HTR-8/SVneo (cell line): Measurements from ENCODE around the gene ZNF408.
"Not testable (repeated sequence)": the region's sequence is repeated elsewhere in the genome, so short reads cannot be mapped to it uniquely, and the experiment has no call there.

Experiments used
- DNase-seq: peaks from one replicate; pipeline ENCODE4 v3.0.0; 2011; ENCODE audit warnings: low spot score, mixed read lengths; ENCODE audit not compliant: insufficient read length
- FAIRE-seq: peaks from 2 replicates; lab custom pipeline; 2011; peaks lifted over from hg19 to GRCh38; lab: Jason Lieb, UNC

Gene ZNF408

DNA sequence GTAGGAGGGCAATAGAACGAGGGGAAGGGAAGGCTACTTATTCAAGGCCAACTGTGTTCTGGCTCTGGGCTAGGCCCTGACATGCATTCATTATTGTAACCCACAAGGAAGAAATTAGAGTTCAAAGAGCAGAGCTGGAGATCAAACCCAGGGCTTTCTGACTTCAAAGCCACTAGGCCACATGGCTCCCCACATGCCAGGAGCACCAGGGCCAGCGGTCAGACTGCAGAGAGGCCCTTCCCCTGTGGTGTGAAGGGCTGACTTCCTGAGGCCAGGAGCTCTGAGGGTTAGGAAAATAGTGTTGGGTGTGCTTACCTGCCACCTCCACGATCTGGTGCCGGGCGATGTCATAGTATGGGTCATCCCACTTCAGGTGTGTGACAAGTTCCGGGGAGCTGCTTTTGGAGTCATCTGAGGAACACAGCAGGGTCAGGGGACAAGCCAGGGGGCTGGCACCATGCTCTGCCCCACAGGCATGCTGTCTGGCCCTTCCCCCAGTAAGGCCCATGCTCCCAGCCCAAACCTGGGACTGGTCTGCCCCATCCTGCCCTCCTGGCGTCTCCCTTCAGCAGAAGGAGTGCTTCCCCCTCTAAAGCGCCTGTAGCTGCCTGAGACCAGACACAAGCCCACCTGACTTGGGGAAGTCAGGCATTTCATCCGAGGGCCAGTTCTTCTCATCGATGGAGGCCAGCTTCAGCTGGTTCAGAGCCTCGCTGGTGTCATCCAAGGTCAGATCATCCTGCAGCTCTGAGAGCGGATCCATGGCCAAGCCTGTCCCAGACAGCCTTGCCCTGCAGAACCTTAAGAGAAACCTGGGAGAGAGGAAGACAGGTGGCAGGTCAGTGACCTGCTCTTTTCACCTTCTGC lies 5.3 kb upstream of the ZNF408 start:
- FAIRE-seq (no peak), DNase-seq (no peak)

- no peak for DNase-seq
- no peak for FAIRE-seq
These were observed 4.6 kb upstream of the ZNF408 start for GRCh38 chr11:46696212-46696558.

DNA sequence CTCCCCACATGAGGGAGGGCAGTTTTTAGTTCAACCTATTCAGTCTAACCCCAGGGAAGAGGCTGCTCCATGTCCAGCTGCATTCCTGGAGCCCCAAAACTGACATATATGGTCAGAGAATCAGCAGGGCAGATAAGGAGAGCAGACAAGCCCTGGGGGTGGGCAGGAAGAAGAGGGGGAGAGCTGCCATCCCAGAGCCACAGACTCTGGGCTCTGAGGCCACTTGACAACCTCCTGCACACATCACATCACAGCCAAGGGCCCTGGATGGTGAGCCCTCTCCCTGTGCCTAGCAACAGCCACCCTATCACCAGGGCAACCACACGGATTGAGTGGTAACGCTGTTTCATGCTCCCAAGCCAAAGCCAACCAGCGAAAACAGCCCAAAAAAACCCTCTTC lies 3.5 kb upstream of the ZNF408 start:
- DNase-seq = no peak
- no peak for FAIRE-seq

GRCh38 chr11:46697723-46698122 lies 3.1 kb upstream of the ZNF408 start:
- DNase-seq = no peak
- no peak for FAIRE-seq

DNA sequence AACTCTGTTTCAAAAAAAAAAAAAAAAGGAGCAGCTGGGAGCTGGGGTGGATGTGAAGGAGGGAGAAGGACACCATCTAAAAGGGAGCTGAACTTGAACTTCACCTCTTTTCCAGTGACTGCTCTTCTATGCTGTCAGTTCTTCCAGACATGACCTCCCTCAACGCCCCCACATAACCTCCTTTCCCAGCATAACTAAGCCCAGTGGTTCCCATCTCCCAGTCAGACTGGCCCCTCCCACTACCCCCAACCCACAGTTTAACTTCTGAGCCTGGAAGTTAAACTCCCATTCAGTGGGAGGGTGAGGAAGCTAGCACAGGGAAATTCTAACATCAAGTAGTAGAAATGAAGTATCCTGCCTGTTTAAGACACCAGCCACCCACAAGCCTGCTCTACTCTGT lies 2.2 kb upstream of the ZNF408 start:
- FAIRE-seq = no peak

DNA sequence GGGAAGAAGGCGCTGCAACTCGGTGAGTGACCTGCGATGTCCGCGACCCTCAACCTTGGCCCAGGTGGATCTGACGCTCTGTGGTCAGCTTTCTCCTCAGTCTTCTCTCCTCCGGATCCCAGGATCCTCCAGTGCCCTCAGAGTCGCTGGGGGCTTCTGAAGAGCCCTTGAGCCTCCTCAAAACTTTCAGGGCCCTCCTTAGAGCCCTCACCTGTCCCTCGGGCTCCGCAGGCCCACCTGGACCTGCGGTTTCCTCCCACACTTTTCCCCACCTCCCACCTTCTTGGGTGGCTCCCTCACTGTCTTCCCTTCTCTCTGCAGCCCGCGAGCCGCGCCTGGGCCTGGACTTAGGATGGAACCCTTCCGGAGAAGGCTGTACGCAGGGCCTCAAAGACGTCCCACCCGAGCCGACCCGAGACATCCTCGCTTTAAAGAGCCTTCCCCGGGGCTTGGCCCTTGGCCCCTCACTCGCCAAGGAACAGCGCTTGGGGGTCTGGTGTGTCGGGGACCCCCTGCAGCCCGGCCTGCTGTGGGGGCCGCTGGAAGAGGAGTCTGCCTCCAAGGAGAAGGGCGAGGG lies 335 bp downstream of the ZNF408 start:
- FAIRE-seq = no peak
- no peak for DNase-seq

More for the DNA sequence above, 2.2 kb upstream of the ZNF408 start:
- DNase-seq = no peak

DNA sequence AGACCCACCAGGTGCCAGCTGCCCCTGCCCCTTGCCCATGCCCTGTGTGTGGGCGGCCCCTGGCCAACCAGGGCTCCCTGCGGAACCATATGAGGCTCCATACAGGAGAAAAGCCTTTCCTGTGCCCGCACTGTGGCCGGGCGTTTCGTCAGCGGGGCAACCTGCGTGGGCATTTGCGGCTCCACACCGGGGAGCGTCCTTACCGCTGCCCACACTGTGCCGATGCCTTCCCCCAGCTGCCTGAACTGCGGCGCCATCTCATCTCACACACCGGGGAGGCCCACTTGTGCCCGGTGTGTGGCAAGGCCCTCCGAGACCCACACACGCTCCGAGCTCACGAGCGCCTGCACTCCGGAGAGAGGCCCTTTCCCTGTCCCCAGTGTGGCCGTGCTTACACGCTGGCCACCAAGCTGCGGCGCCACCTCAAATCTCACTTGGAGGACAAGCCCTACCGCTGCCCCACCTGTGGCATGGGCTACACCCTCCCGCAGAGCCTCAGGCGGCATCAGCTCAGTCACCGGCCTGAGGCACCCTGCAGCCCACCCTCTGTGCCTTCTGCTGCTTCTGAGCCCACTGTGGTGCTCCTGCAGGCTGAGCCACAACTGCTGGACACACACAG lies 4.3 kb downstream of the ZNF408 start:
- FAIRE-seq = no peak
- no peak for DNase-seq

- DNase-seq (no peak), FAIRE-seq (no peak)
These were observed 6.1 kb downstream of the ZNF408 start for GRCh38 chr11:46706886-46707285.

DNA sequence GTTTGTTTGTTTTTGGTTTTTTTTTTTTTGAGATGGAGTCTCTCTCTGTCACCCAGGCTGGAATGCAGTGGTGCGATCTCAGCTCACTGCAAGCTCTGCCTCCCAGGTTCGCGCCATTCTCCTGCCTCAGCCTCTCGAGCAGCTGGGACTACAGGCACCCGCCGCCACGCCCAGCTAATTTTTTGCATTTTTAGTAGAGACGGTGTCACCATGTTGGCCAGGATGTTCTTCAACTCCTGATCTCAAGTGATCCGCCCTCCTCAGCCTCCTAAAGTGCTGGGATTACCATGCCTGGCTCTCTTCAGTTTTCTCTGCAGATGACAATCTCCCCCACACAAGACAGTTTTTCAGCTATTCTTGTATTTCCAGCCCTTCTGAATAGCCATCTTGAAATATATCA lies 8.5 kb downstream of the ZNF408 start:
- not testable (repeated sequence) for DNase-seq, FAIRE-seq

- DNase-seq = no peak
- no peak for FAIRE-seq
These were observed 10.0 kb downstream of the ZNF408 start for GRCh38 chr11:46710821-46711269.

DNA sequence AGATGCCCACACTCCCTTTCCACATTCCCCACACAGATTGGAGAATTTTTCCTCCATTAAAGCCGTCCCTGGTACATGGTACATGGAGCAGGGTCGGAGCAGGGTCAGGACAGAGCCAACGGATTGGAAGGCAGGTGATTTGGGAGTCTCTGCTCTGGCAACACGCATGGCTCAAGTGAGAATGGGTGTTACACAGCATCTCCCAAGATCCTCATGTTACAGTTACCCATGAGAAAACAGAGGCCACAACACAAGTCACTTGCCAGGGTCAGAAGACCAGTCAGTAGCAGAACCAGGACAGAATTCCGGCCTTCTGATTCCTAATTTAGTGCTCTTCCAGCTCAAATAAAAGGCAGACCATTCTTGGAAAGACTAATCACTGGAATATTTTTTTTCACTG lies 10.5 kb downstream of the ZNF408 start:
- FAIRE-seq (no peak), DNase-seq (no peak)

DNA sequence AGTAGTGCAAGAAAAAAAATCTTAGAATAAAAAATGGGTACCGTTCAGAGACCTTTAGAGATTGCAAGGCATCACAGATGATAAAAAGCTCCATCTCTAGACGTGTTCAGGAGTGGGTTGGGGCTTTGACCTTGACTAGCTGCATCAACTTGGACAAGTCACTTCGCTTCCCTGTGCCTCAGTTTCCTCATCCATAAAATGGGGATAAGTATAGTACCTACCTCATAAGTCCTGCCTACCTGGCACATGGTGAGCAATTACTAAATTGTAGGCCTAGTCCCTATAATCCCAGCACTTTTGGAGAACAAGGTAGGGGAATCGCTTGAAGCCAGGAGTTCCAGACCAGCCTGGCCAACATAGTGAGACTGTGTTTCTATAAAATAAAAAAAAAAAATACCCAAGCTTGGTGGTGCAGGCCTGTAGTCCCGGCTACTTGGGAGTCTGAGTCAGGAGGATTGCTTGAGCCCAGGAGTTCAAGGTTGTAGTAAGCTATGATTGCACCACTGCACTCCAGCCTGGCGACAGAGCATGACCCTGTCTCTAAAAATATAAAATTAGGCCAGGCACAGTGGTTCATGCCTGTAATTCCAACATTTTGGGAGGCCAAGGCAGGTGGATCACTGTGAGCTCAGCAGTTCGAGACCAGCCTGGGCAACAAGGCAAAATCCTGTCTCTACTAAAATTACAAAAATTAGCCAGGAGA lies 12.2 kb downstream of the ZNF408 start:
- no peak for DNase-seq
- no peak for FAIRE-seq

GRCh38 chr11:46717825-46718154 lies 17.0 kb downstream of the ZNF408 start:
- FAIRE-seq, DNase-seq: not testable (repeated sequence)

DNA sequence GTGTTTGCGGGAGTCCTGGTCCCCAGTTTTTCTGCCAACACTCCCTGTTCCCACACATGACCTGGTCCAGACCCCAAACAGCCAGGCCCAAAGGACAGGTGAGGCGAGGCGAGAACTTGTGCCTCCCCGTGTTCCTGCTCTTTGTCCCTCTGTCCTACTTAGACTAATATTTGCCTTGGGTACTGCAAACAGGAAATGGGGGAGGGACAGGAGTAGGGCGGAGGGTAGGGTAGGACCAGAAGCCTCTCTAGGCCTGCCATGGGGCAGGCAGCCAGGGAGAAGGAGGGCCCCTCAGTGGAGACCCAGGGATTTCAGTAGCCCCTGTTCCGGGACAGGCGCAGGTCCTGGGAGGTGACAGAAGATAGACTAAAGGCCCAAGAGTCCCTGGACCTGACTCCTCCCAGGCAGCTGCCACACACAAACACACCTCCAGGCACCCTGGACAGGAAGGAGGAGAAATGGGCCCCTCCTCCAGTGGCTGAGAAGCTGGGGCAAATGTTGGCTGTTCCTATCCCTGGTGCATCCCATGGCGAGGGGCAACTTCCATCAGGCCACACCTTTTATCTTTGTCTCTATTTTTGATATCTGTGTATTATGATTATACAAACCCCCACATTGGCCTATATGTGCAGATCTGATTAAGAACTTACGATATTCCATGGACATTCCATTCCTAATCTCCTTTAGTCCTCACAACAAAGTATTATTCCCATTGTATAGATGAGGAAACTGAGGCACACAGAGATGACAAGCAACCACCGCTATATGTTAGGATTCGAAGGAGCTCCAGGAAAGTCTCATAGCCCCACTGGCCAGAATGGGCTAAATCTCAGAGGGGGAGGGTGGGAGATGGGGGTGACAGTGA lies 17.6 kb downstream of the ZNF408 start:
- DNase-seq (no peak), FAIRE-seq (no peak)

DNA sequence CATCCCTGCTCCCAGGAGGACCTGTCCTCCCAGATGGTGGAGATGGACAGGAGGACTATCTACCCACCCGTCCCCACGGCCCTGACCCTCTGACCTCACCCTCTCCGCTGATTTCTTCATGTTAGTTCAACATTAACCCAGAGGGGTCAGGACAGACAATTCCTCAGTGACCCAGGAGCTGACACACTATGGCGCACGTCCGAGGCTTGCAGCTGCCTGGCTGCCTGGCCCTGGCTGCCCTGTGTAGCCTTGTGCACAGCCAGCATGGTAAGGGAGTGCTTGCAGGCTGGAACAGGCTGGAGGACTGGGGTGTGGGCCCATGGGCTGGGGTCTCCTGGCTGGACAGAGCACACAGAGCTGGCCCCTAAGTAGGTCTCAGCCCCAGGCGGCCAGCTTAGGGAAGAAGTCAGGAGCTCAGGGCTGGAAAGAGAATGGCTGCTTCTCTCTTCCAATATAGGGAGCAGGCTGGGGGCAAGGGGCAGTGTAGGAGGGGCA lies 18.3 kb downstream of the ZNF408 start, which contains the start of gene F2:
F2 (plus strand) TSS at position 166 of the 495 bp plus-strand sequence; CDS start at position 189, 23 bp downstream.
- DNase-seq (no peak), FAIRE-seq (no peak)

DNA sequence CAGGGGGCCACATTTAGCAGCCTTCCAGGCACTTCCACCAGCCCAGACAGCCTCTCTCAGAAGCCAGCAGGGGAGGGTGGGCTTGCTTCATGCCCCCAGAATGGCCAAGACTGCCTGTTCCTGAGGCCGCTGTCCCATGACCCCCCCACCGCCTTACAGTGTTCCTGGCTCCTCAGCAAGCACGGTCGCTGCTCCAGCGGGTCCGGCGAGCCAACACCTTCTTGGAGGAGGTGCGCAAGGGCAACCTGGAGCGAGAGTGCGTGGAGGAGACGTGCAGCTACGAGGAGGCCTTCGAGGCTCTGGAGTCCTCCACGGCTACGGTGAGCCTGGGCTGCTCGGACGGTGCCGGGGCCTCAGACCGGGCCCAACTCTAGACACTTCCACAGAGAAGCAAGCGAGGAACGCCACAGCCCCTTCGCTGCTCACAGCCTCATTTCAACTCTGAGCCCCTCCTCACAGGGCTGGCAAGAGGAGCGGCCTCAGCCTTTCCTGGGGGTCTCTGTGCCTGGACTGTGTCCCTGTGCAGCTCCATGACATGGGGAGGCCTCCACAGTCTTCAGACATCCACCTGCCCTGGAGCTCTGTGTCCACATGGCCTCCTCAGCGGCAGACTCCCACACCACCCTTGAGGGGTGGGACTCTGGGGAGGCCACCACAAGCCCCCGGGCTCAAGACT lies 18.9 kb downstream of the ZNF408 start:
- FAIRE-seq (no peak), DNase-seq (no peak)

DNA sequence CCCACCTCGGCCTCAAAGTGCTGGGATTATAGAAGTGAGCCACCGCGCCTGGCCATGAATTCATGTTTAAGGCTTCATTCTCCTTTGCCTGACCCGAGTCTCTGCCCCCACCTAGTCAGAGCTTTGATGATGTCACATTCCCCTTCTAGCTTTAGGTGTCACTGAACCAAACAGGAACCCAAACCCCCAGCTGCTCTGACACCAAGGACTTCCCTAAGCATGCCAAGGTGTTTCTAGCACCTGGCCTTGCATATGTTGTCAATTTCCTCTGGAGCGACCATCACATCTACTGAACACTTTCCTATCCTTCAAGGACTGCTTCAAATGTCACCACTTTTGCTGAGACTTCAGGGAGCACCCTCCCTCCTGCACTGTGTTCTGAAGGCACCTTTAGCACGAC lies 20.5 kb downstream of the ZNF408 start:
- no peak for DNase-seq
- FAIRE-seq = no peak

DNA sequence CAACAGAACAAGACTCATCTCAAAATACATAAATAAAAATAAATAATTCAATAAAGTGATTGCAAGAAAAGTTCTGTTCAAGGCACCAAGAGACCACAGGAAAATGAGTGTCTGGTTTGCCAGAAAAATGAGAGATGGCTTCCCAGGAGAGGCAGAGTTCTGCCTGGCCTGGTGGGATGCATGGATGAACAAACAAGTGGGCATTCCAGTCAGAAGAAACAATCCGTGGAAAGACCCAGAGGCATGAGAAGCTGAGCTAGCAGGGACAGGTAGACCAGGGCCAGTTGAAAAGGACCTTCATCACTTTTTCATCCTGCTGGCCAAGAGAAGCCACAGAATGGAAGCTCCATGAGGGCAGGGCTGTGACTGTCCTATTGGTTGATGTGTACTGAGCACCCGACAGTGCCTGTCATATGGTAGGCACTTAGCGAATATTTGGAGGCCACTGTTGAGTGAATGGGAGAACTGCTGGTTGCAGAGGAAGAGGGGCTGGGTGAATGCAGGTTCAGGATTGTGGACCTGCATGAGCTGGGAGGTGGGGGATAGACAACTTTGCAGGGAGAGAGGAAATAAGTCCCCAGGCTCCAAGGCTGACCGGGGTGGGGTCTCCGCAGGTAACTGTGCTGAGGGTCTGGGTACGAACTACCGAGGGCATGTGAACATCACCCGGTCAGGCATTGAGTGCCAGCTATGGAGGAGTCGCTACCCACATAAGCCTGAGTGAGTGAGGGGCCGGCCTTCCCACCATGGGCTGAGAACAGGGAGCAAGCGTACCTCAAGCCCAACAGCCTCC lies 21.9 kb downstream of the ZNF408 start:
- no peak for FAIRE-seq
- DNase-seq = no peak

GRCh38 chr11:46723359-46723680 lies 22.5 kb downstream of the ZNF408 start:
- FAIRE-seq (no peak), DNase-seq (no peak)
